Nephron (organoid): ENCODE measurements around the gene DUSP6.

Experiments used
- H3K27ac Mint-ChIP-seq, 3 experiments: 2 replicates each; pipeline ENCODE4 v1.8.0; 2020; ENCODE audit warnings: mixed read lengths in 3 of 3, mild to moderate bottlenecking in 2 of 3, moderate library complexity in 1 of 3
- H3K27me3 Mint-ChIP-seq: 2 replicates; pipeline ENCODE4 v1.8.0; 2021; ENCODE audit warnings: low read depth, mild to moderate bottlenecking, moderate library complexity, mixed read lengths
- H3K36me3 Mint-ChIP-seq: 2 replicates; pipeline ENCODE4 v1.8.0; 2020; ENCODE audit warnings: low read depth, mixed read lengths
- H3K4me1 Mint-ChIP-seq: 2 replicates; pipeline ENCODE4 v1.8.0; 2020; ENCODE audit warnings: mixed read lengths
- H3K4me3 Mint-ChIP-seq, 3 experiments: 2 replicates each; pipeline ENCODE4 v1.8.0; 2020; ENCODE audit warnings: mild to moderate bottlenecking in 3 of 3, mixed read lengths in 3 of 3, moderate library complexity in 2 of 3
- H3K9me3 Mint-ChIP-seq: 2 replicates; pipeline ENCODE4 v1.8.0; 2020; ENCODE audit warnings: mixed read lengths
- CTCF ChIP-seq, 3 experiments: fragments of 200-600 bp; sonication (generic); IDR thresholded peaks; one replicate each; pipeline ENCODE4 v1.5.0; 2021; ENCODE audit warnings: antibody characterized with exemption in 3 of 3; ENCODE audit not compliant: unreplicated experiment in 3 of 3

The DUSP6 gene

DNA sequence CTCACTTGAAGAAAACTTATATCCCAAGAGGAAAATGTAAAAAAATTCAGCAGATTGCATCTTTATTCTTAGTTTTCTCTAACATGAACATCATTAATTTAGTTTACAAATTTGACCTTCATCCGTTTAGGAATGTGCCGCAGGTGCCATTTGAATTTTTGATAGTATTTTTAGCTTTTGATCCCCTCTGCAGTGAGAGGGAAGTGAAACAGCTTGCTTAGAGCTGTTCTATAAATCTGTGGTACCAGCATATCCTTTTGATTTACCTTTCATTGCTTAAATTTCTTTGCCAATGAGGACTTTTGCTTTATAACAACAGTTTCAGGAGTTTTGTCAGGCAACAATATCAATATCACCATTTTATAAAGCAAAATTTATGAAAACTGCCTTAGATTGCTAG is 32.7 kb downstream of the DUSP6 start:
- no peak overlapping the region for H3K27ac Mint-ChIP-seq
- TF ChIP-seq CTCF (IDR thresholded peaks at IDR 0.05; ENCODE audit: unreplicated experiment in 3 of 3): no peak
- no peaks in the 10 kb centered on the region for H3K27me3 Mint-ChIP-seq
- peaks cover 47% of the 10 kb centered on the region for H3K4me1 Mint-ChIP-seq
- no peak overlapping the region for H3K4me3 Mint-ChIP-seq
- H3K9me3 Mint-ChIP-seq: no peaks in the 10 kb centered on the region
- no peaks in the 10 kb centered on the region for H3K36me3 Mint-ChIP-seq

- Mint-ChIP-seq H3K27me3 (no peaks in the 10 kb centered on the region), H3K27ac (peak overlapping the region in 1 of 3 experiments; percentile 36), H3K36me3 (no peaks in the 10 kb centered on the region), H3K9me3 (no peaks in the 10 kb centered on the region), H3K4me1 (peaks cover 43% of the 10 kb centered on the region), H3K4me3 (no peak overlapping the region)
- TF ChIP-seq CTCF (IDR thresholded peaks at IDR 0.05; ENCODE audit: unreplicated experiment in 3 of 3): no peak
Observed at GRCh38 chr12:89319122-89319521, 33.2 kb downstream of the DUSP6 start.

GRCh38 chr12:89316705-89317139 is 35.6 kb downstream of the DUSP6 start:
- no peak for TF ChIP-seq CTCF (IDR thresholded peaks at IDR 0.05; ENCODE audit: unreplicated experiment in 3 of 3)
- no peaks in the 10 kb centered on the region for H3K9me3 Mint-ChIP-seq
- no peak overlapping the region for H3K4me3 Mint-ChIP-seq

DNA sequence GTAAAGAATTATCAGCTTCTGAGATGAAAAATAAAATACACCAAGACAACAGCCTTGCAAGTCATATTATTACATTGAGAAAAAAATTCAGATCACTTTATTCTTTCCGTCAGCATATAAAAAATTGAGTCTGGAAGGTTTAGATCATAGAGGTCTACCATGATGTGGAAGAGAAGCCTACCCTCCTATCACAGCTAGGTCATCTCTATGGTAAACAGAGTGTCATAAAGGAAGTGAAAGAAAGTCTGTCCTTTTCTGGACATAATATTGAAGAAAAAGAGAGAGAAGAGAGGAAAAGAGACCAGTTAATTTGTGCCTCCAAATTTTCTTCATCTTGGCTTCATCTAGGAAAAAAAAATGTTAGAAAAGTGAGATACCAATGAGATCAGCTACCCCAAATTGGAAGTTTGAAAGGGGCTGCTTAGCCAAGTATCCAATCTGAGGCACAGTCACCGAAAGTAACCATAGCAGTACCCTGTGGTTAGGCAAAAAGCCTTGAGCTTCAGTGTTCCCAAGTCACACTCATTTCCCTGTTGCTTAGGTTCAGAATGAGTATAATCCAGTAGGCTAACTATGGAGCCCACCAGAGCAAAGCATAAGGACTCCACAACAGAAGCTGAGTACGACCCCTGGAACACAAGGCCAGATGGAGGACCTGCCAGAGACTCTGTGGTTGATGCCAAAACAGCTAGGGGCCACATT is 38.1 kb downstream of the DUSP6 start:
- H3K27me3 Mint-ChIP-seq: no peaks in the 10 kb centered on the region
- no peak overlapping the region for H3K4me3 Mint-ChIP-seq
- H3K4me1 Mint-ChIP-seq: peaks cover 15% of the 10 kb centered on the region
- no peak for TF ChIP-seq CTCF (IDR thresholded peaks at IDR 0.05; ENCODE audit: unreplicated experiment in 3 of 3)
- H3K36me3 Mint-ChIP-seq: no peaks in the 10 kb centered on the region
- no peaks in the 10 kb centered on the region for H3K9me3 Mint-ChIP-seq
- H3K27ac Mint-ChIP-seq: no peak overlapping the region

More at GRCh38 chr12:89316705-89317139, 35.6 kb downstream of the DUSP6 start:
- no peaks in the 10 kb centered on the region for H3K27me3 Mint-ChIP-seq
- peak overlapping the region in 1 of 3 experiments; percentile 54 for H3K27ac Mint-ChIP-seq
- H3K36me3 Mint-ChIP-seq: no peaks in the 10 kb centered on the region
- H3K4me1 Mint-ChIP-seq: peaks cover 21% of the 10 kb centered on the region

DNA sequence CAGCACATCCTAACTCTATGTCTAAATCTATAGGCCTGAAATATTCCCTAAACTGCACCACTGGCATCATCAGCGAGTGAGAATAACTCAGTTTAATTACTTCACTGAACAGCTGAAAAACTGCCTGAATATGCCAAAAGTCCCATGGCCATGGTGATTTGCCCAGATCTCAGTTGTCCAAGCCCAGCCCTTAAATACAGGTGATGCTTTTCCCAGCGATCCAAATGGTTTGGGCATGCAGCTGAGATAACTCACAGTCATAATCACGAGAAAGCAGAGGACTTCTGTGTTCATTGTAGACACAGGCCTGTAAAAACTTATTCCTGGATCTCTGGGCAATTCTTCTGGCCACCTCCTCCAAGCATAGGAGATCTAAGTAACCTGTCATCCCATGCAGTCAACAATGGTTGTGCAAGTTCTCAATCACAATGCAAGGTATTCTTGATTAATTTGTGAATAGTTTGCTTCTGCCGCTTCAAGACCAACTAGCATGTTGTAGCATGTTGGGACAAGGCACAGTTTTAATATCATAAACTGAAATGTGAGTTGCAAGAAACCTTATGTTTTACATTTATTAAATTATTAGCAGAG is 40.5 kb downstream of the DUSP6 start:
- Mint-ChIP-seq H3K27ac (no peak overlapping the region), H3K27me3 (no peaks in the 10 kb centered on the region), H3K4me1 (peaks cover 9% of the 10 kb centered on the region), H3K9me3 (no peaks in the 10 kb centered on the region), H3K36me3 (no peaks in the 10 kb centered on the region), H3K4me3 (no peak overlapping the region)
- TF ChIP-seq CTCF (IDR thresholded peaks at IDR 0.05; ENCODE audit: unreplicated experiment in 3 of 3): no peak

- H3K4me1 Mint-ChIP-seq: no peaks in the 10 kb centered on the region
- no peaks in the 10 kb centered on the region for H3K27me3 Mint-ChIP-seq
- no peaks in the 10 kb centered on the region for H3K36me3 Mint-ChIP-seq
- H3K4me3 Mint-ChIP-seq: no peak overlapping the region
- no peaks in the 10 kb centered on the region for H3K9me3 Mint-ChIP-seq
- no peak for TF ChIP-seq CTCF (IDR thresholded peaks at IDR 0.05; ENCODE audit: unreplicated experiment in 3 of 3)
- H3K27ac Mint-ChIP-seq: no peak overlapping the region
Observed at GRCh38 chr12:89309815-89310214, 42.5 kb downstream of the DUSP6 start.
